IPS DF 6.9 (cell line): ENCODE results near the gene STYXL1.

ENCODE experiments used
- DNase-seq: peaks from one replicate; pipeline ENCODE4 v3.0.0-alpha.2; 2013; ENCODE audit warnings: low read depth, low spot score
- H3K27ac ChIP-seq: one replicate; pipeline ENCODE4 v1.5.1; 2013; ENCODE audit warnings: low read length, control low read depth
- H3K27me3 ChIP-seq: 2 replicates; pipeline ENCODE4 v1.6.1; 2013; ENCODE audit warnings: mild to moderate bottlenecking, low read length; ENCODE audit not compliant: control insufficient read depth, insufficient read depth
- H3K36me3 ChIP-seq: 2 replicates; pipeline ENCODE4 v1.6.1; 2013; ENCODE audit warnings: low read length; ENCODE audit not compliant: control insufficient read depth, insufficient read depth
- H3K4me1 ChIP-seq: 2 replicates; pipeline ENCODE4 v1.6.1; 2013; ENCODE audit warnings: low read length; ENCODE audit not compliant: control insufficient read depth, insufficient read depth
- H3K4me3 ChIP-seq: 2 replicates; pipeline ENCODE4 v1.5.1; 2013; ENCODE audit warnings: mild to moderate bottlenecking, low read length
- H3K9me3 ChIP-seq: 2 replicates; pipeline ENCODE4 v1.6.1; 2013; ENCODE audit warnings: low read length, inconsistent platforms; ENCODE audit not compliant: control insufficient read depth, insufficient read depth
- WGBS: extraction: QIAGEN DNeasy Blood & Tissue Kit; methylation state at CpG from one replicate; pipeline ENCODE4 v1.1.7; 2013; ENCODE audit warnings: mixed read lengths, missing lambda C conversion rate; ENCODE audit not compliant: insufficient read length, insufficient coverage; 5-methylcytosine and 5-hydroxymethylcytosine counted together

The STYXL1 gene

DNA sequence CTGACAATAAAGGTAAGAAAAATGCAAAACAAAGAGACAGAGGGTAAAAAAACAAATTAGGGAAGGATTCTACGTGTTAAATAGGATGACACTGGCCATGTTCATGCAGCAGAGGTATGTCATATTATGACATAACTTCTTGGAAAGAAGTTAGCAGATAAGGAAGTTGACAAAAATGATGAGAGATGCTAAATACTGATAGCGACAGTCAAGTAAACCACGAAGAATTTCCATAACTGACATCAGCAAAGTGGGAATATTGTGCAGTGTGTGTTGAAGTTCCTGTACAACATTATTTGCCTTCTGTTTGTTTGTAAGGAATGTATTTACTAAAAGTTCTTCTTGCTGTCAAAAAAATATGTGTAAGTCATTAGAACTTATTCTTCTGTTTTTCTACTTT, 29.6 kb upstream of the STYXL1 start:
- no CpG with 5 or more reads among the region's 3 CpGs for WGBS
- no peak overlapping the region for H3K4me3 ChIP-seq
- no peaks in the 10 kb centered on the region; the same call in 1 of the 2 replicates for H3K4me1 ChIP-seq
- H3K9me3 ChIP-seq: no peaks in the 10 kb centered on the region
- DNase-seq: no peak
- H3K27me3 ChIP-seq: no peaks in the 10 kb centered on the region
- H3K36me3 ChIP-seq: no peaks in the 10 kb centered on the region; the same call in 1 of the 2 replicates
- no peak overlapping the region for H3K27ac ChIP-seq

DNA sequence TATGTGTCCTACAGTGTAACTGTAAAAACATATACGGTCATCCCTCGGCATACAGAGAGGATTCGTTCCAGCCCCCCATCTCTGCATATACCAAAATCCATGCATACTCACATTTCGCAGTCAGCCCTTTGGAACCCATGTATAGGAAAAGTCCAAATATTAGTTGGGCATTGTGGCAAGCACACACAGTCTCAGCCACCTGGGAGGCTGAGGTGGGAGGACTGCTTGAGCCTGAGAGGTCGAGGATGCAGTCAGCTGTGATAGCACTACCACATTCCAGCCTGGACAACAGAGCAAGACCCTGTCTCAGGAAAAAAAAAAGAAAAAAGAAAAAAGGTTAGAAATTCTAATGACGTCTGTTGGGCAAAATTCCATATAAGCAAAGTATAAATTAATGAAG, 29.2 kb upstream of the STYXL1 start:
- Histone ChIP-seq H3K4me3 (no peak overlapping the region), H3K27ac (no peak overlapping the region), H3K4me1 (no peaks in the 10 kb centered on the region; the same call in 1 of the 2 replicates), H3K27me3 (no peaks in the 10 kb centered on the region), H3K9me3 (no peaks in the 10 kb centered on the region), H3K36me3 (no peaks in the 10 kb centered on the region; the same call in 1 of the 2 replicates)
- WGBS: no CpG with 5 or more reads among the region's 6 CpGs
- DNase-seq: no peak

DNA sequence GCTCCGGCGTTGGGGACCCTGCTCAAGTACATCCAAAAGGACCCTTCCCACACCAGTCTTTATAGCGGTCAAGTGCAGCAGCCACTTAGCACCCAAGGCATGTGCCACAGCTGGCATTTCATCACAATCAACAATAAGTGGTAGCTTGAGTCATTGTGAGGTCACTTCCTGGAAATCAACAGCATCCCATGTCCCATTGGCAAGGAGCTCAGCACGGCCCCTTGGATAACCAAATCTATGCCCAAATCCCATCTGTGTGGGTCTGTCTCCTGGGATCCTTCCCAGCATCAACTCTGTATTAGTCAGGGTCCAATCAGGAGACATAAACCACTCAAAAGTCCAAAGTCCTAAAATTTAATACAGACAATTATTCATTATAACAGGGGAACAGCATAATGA, 27.2 kb upstream of the STYXL1 start:
- DNase-seq: no peak
- Histone ChIP-seq H3K27me3 (no peaks in the 10 kb centered on the region), H3K4me3 (no peak overlapping the region), H3K36me3 (no peaks in the 10 kb centered on the region; the same call in 1 of the 2 replicates), H3K9me3 (no peaks in the 10 kb centered on the region), H3K4me1 (no peaks in the 10 kb centered on the region; the same call in 1 of the 2 replicates), H3K27ac (no peak overlapping the region)
- no CpG with 5 or more reads among the region's 4 CpGs for WGBS

DNA sequence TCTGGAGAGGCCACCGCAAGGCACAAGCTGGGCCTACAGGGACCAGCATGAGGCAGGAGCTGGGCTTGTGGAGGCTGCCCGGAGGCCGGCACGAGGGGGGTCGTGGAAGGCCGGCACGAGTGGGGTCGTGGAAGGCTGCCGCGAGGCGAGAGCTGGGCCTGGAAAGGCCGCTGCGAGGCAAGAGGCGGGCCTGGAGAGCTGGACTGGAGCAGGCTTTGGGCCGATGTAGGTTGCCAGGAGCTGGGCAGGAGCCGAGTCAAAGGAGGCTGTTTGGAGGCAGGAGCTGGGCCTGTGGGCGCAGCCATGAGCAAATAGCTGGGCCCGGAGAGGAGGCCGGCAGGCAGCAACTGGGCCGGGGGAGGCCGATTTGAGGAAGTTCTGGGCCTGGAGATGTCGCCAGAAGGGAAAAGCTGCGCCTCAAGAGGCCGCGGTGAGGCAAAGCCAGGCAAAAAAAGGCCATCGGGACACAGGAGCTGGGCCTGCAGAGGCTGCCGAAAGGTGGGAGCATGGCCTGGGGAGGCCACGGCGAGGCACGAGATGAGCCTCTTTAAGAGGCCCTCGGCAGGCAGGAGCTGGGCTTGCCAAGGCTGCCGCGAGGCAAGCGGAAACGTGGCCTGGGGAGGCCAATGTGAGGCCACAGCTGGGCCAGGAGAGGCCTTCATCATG, 26.6 kb upstream of the STYXL1 start:
- Histone ChIP-seq H3K4me3 (no peak overlapping the region), H3K27me3 (no peaks in the 10 kb centered on the region), H3K9me3 (no peaks in the 10 kb centered on the region), H3K27ac (no peak overlapping the region), H3K4me1 (no peaks in the 10 kb centered on the region; the same call in 1 of the 2 replicates), H3K36me3 (no peaks in the 10 kb centered on the region; the same call in 1 of the 2 replicates)
- no CpG with 5 or more reads among the region's 35 CpGs for WGBS
- no peak for DNase-seq

DNA sequence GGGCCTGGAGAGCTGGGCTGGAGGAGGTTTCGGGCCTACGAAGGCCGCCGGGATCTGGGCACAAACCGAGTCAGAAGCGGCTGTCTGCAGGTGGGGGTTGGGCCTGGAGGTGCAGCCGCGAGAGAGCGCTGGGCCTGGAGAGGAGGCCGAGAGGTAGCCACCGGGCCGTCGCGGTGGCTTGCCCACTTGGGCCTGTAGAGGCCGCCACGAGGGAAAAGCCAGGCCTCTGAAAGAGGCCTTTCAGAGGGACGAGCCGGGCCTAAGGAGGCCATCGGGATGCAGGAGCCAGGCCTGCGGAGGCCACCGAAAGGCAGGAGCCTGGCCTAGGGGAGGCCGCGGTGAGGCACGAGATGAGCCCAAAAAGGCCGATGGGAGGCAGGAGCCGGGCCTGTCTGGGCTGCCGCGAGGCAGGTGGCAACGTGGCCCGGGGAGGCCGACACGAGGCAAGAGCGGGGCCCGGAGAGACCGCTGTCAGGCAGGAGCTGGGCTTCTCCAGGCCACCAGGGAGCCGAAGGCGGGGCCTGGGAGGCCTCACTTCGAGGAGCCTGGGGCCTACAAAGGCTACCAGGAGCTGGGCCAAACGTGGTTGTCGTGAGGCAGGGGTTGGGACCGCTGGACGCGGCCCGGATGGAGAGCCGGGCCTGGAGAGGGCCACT, 25.7 kb upstream of the STYXL1 start:
- H3K4me3 ChIP-seq: no peak overlapping the region
- no peaks in the 10 kb centered on the region for H3K27me3 ChIP-seq
- no peak overlapping the region for H3K27ac ChIP-seq
- peak; percentile 29 for DNase-seq
- no CpG with 5 or more reads among the region's 45 CpGs for WGBS
- H3K36me3 ChIP-seq: no peaks in the 10 kb centered on the region; the same call in 1 of the 2 replicates
- no peaks in the 10 kb centered on the region for H3K9me3 ChIP-seq
- H3K4me1 ChIP-seq: no peaks in the 10 kb centered on the region; the same call in 1 of the 2 replicates

DNA sequence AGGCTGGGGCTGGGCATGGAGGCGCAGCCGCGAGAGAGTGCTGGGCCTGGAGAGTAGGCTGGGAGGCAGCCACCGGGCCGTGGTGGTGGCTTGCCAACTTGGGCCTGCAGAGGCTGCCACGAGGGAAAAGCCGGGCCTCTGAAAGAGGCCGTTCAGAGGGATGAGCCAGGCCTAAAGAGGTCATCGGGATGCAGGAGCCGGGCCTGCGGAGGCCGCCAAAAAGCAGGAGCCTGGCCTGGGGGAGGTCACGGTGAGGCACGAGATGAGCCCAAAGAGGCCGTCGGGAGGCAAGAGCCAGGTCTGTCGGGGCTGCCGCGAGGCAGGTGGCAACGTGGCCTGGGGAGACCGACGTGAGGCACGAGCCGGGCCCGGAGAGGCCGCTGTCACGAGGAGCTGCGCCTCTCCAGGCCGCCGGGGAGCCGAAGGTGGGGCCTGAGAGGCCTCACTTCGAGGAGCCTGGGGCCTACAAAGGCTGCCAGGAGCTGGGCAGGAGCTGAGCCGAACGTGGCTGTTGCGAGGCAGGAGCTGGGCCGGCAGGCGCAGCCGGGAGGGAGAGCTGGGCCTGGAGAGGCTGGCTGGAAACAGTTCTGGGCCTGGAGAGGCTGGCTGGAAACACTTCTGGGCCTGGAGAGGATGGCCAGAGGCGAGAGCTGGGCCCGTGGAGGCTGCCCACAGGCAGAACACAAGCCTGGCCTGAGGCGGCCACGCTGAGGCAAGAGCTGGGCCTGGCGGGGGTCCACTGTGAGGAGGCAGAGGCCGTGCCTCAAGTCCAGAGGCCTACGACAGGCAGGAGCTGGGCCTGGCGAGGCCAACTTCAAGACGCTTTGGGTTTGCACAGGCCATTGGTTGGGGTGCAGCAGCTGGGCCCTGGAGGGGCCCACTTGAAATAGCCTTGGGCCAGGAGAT, 24.7 kb upstream of the STYXL1 start:
- WGBS: no CpG with 5 or more reads among the region's 47 CpGs
- DNase-seq: no peak
- Histone ChIP-seq H3K4me1 (no peaks in the 10 kb centered on the region; the same call in 1 of the 2 replicates), H3K36me3 (peaks cover 2% of the 10 kb centered on the region; the same call in 1 of the 2 replicates), H3K4me3 (no peak overlapping the region), H3K27me3 (no peaks in the 10 kb centered on the region), H3K27ac (no peak overlapping the region), H3K9me3 (no peaks in the 10 kb centered on the region)

DNA sequence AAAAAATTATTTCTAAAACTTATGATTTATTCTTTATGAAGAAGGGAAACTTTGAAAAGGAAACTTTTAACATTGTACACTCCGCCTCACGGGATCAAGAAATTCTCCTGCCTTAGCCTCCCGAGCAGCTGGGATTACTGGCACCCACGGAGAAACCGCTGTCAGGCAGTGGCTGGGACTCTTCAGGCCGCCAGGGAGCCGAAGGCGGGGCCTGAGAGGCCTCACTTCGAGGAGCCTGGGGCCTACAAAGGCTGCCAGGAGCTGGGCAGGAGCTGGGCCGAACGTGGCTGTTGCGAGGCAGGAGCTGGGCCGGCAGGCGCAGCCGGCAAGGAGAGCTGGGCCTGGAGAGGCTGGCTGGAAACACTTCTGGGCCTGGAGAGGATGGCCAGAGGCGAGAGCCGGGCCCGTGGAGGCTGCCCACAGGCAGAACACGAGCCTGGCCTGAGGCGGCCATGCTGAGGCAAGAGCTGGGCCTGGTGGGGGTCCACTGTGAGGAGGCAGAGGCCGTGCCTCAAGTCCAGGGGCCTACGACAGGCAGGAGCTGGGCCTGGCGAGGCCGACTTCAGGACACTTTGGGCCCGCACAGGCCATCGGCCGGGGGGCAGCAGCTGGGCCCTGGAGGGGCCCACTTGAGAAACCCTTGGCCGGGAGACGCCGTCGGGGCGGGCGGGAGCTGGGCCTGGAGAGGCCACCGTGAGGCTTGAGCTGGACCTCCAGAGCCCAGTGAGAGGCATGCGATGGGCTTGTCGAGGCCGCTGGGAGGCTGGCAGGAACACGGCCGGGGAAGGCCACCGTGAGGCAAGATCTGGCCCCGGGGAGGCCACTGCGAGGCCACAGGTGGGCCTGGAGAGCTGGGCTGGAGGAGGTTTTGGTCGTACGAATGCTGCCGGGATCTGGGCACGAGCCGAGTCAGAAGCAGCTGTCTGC, 23.8 kb upstream of the STYXL1 start:
- H3K4me3 ChIP-seq: no peak overlapping the region
- no peaks in the 10 kb centered on the region; the same call in 1 of the 2 replicates for H3K4me1 ChIP-seq
- no CpG with 5 or more reads among the region's 47 CpGs for WGBS
- H3K9me3 ChIP-seq: no peaks in the 10 kb centered on the region
- H3K27me3 ChIP-seq: no peaks in the 10 kb centered on the region
- DNase-seq: no peak
- H3K36me3 ChIP-seq: peaks cover 9% of the 10 kb centered on the region
- H3K27ac ChIP-seq: no peak overlapping the region

DNA sequence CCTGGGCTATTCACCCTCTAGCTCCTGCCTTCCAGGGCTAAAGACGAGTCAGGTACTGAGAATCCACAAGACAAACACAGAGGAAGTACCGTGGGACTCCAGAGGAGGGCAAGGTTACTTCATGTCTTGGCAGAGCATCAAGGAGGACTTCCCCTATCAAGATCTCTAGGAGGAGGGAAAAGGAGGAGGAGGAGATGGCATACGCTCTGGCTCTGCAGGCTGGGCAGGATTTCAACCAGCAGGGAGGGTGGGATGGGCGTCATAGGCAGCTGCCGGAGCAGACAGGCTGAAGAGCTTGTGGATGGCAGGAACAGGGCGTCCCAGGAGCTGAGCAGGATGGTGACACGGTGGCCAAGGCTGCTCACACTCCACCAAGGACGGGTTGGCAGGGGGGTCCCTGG, 21.4 kb upstream of the STYXL1 start:
- Histone ChIP-seq H3K27me3 (no peaks in the 10 kb centered on the region), H3K36me3 (peaks cover 31% of the 10 kb centered on the region), H3K27ac (no peak overlapping the region), H3K9me3 (no peaks in the 10 kb centered on the region), H3K4me1 (no peaks in the 10 kb centered on the region; the same call in 1 of the 2 replicates), H3K4me3 (no peak overlapping the region)
- peak; percentile 54 for DNase-seq
- no CpG with 5 or more reads among the region's 8 CpGs for WGBS

DNA sequence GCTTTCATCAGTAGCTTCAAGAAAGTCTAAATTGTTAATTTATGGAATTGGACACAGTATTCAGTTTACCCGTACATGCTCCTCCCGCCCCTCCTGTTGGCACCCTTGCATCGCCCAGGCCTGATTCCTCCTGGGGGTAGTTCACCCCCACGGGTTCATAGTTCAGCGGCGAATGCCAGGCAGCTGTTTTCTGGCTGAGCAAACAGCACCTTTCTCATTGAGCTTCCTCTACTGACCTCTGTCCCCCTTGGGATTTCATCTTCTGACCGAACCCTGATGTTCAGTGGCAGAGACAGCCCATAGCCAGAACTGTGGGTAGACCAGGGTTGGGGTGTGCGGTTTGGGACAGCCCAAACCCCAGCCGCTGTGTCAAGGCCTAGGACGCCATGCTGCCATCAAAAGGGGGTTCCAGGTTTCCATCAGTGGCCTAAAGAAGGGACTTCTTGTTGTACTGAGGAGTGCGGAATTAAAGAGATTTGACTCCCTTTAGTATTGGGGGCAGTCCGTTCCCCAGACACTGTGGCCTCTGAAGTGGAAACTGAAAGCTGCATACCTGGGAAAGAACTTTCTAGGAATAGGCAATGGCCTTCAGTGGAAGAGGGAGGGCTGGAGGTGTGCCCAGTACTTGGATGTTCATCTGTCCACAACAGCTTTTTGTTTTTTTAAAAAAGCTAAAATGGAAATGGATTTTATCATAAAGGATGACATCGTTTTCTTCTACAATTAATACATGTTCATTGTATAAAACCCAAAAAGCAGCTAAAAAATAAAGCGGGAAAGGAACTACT, 19.1 kb upstream of the STYXL1 start:
- Histone ChIP-seq H3K27me3 (no peaks in the 10 kb centered on the region), H3K9me3 (no peaks in the 10 kb centered on the region), H3K36me3 (peaks cover 49% of the 10 kb centered on the region), H3K4me1 (no peaks in the 10 kb centered on the region), H3K27ac (no peak overlapping the region), H3K4me3 (no peak overlapping the region)
- DNase-seq: no peak
- no CpG with 5 or more reads among the region's 14 CpGs for WGBS
